Measurements from ENCODE around the gene DIS3L2. TPM values are rescaled to one million over a fixed set of nuclear protein-coding genes. Genes with fewer than 3 reads are reported as not detected.
A peak's percentile ranks its signal among the peaks of the same experiment; 100 is the strongest.

The DIS3L2 gene
- total RNA-seq, 2 experiments from 2014 or later = 40.2 to 43.4 TPM

- peaks cover 11% of the 10 kb centered on the region for H3K4me1 Mint-ChIP-seq
- POLR2A ChIA-PET = no interaction called here
These were observed 250.5 kb downstream of the DIS3L2 start for GRCh38 chr2:232211743-232212686.

GRCh38 chr2:232213176-232213575, 251.7 kb downstream of the DIS3L2 start:
- no peak overlapping the region for H3K27ac Mint-ChIP-seq
- peaks cover 14% of the 10 kb centered on the region for H3K36me3 Mint-ChIP-seq (ENCODE audit: low read depth)
- no peak overlapping the region for H3K4me3 Mint-ChIP-seq
- H3K4me1 Mint-ChIP-seq = peaks cover 11% of the 10 kb centered on the region
- no peaks in the 10 kb centered on the region for H3K9me3 Mint-ChIP-seq
- no peak for DNase-seq
- H3K27me3 Mint-ChIP-seq = no peaks in the 10 kb centered on the region
- ChIA-PET POLR2A (no interaction called here), CTCF (no interaction called here)

More at GRCh38 chr2:232211743-232212686, 250.5 kb downstream of the DIS3L2 start:
- Mint-ChIP-seq H3K27me3 (no peaks in the 10 kb centered on the region), H3K9me3 (no peaks in the 10 kb centered on the region), H3K27ac (no peak overlapping the region), H3K4me3 (no peak overlapping the region), H3K36me3 (ENCODE audit: low read depth) (peaks cover 14% of the 10 kb centered on the region)
- CTCF ChIA-PET = no interaction called here
- no peak for DNase-seq

- H3K36me3 Mint-ChIP-seq (ENCODE audit: low read depth) = peaks cover 14% of the 10 kb centered on the region
- no peak for DNase-seq
- CTCF ChIA-PET = no interaction called here
- peaks cover 17% of the 10 kb centered on the region for H3K4me1 Mint-ChIP-seq
- no peaks in the 10 kb centered on the region for H3K9me3 Mint-ChIP-seq
- no peak overlapping the region for H3K4me3 Mint-ChIP-seq
- no peak overlapping the region for H3K27ac Mint-ChIP-seq
- POLR2A ChIA-PET = no interaction called here
- no peaks in the 10 kb centered on the region for H3K27me3 Mint-ChIP-seq
These were observed 252.5 kb downstream of the DIS3L2 start for GRCh38 chr2:232214053-232214452.

GRCh38 chr2:232216028-232216427, 254.5 kb downstream of the DIS3L2 start:
- peaks cover 14% of the 10 kb centered on the region for H3K36me3 Mint-ChIP-seq (ENCODE audit: low read depth)
- H3K4me1 Mint-ChIP-seq = peaks cover 25% of the 10 kb centered on the region

GRCh38 chr2:232218778-232219495, 257.4 kb downstream of the DIS3L2 start:
- H3K4me3 Mint-ChIP-seq = no peak overlapping the region
- peaks cover 2% of the 10 kb centered on the region for H3K36me3 Mint-ChIP-seq (ENCODE audit: low read depth)
- peak overlapping the region; percentile 50 for H3K27ac Mint-ChIP-seq
- no peaks in the 10 kb centered on the region for H3K9me3 Mint-ChIP-seq
- POLR2A ChIA-PET = no interaction called here
- peaks cover 14% of the 10 kb centered on the region for H3K4me1 Mint-ChIP-seq
- CTCF ChIA-PET = no interaction called here
- no peak for DNase-seq
- H3K27me3 Mint-ChIP-seq = no peaks in the 10 kb centered on the region

More at GRCh38 chr2:232216028-232216427, 254.5 kb downstream of the DIS3L2 start:
- no peak for DNase-seq
- Mint-ChIP-seq H3K4me3 (no peak overlapping the region), H3K27ac (no peak overlapping the region), H3K27me3 (no peaks in the 10 kb centered on the region), H3K9me3 (no peaks in the 10 kb centered on the region)
- ChIA-PET POLR2A (no interaction called here), CTCF (no interaction called here)

GRCh38 chr2:232219496-232219870, 258.0 kb downstream of the DIS3L2 start:
- H3K4me1 Mint-ChIP-seq = peaks cover 14% of the 10 kb centered on the region
- DNase-seq = no peak
- ChIA-PET CTCF (no interaction called here), POLR2A (no interaction called here)
- H3K27me3 Mint-ChIP-seq = no peaks in the 10 kb centered on the region
- no peak overlapping the region for H3K4me3 Mint-ChIP-seq
- peaks cover 2% of the 10 kb centered on the region for H3K36me3 Mint-ChIP-seq (ENCODE audit: low read depth)
- H3K27ac Mint-ChIP-seq = no peak overlapping the region
- H3K9me3 Mint-ChIP-seq = no peaks in the 10 kb centered on the region

- H3K4me3 Mint-ChIP-seq = no peak overlapping the region
- H3K27ac Mint-ChIP-seq = no peak overlapping the region
- H3K27me3 Mint-ChIP-seq = no peaks in the 10 kb centered on the region
- CTCF ChIA-PET = no interaction called here
- no peak for DNase-seq
- POLR2A ChIA-PET = no interaction called here
- H3K36me3 Mint-ChIP-seq (ENCODE audit: low read depth) = peaks cover 2% of the 10 kb centered on the region
- H3K9me3 Mint-ChIP-seq = no peaks in the 10 kb centered on the region
- H3K4me1 Mint-ChIP-seq = peaks cover 14% of the 10 kb centered on the region
These were observed 258.4 kb downstream of the DIS3L2 start for GRCh38 chr2:232219932-232220331.

GRCh38 chr2:232225429-232225828, 263.9 kb downstream of the DIS3L2 start:
- DNase-seq = no peak
- no peaks in the 10 kb centered on the region for H3K4me1 Mint-ChIP-seq
- peaks cover 2% of the 10 kb centered on the region for H3K36me3 Mint-ChIP-seq (ENCODE audit: low read depth)
- H3K27me3 Mint-ChIP-seq = no peaks in the 10 kb centered on the region
- ChIA-PET POLR2A (no interaction called here), CTCF (no interaction called here)
- no peak overlapping the region for H3K27ac Mint-ChIP-seq
- no peak overlapping the region for H3K4me3 Mint-ChIP-seq
- H3K9me3 Mint-ChIP-seq = no peaks in the 10 kb centered on the region

GRCh38 chr2:232225895-232226294, 264.4 kb downstream of the DIS3L2 start:
- ChIA-PET POLR2A (no interaction called here), CTCF (no interaction called here)
- no peaks in the 10 kb centered on the region for H3K4me1 Mint-ChIP-seq

GRCh38 chr2:232228332-232228731, 266.8 kb downstream of the DIS3L2 start:
- POLR2A ChIA-PET = no interaction called here
- Mint-ChIP-seq H3K27me3 (no peaks in the 10 kb centered on the region), H3K27ac (no peak overlapping the region), H3K4me1 (peaks cover 15% of the 10 kb centered on the region), H3K9me3 (no peaks in the 10 kb centered on the region), H3K36me3 (ENCODE audit: low read depth) (no peaks in the 10 kb centered on the region), H3K4me3 (no peak overlapping the region)
- CTCF ChIA-PET = interaction anchor here (0.6 kb wide), 1 partner anchor 209 kb away, joined by 3 read pairs; no protein-coding TSS in a partner anchor
- no peak for DNase-seq

More at GRCh38 chr2:232225895-232226294, 264.4 kb downstream of the DIS3L2 start:
- Mint-ChIP-seq H3K27me3 (no peaks in the 10 kb centered on the region), H3K9me3 (no peaks in the 10 kb centered on the region), H3K27ac (no peak overlapping the region), H3K36me3 (ENCODE audit: low read depth) (peaks cover 2% of the 10 kb centered on the region), H3K4me3 (no peak overlapping the region)
- DNase-seq = no peak

- no peak overlapping the region for H3K4me3 Mint-ChIP-seq
- ChIA-PET POLR2A (no interaction called here), CTCF (interaction anchor here (0.6 to 1.4 kb wide), 2 partner anchors 60 to 208 kb away, joined by 3 to 4 read pairs; no protein-coding TSS in a partner anchor)
- H3K36me3 Mint-ChIP-seq (ENCODE audit: low read depth) = no peaks in the 10 kb centered on the region
- H3K4me1 Mint-ChIP-seq = peaks cover 17% of the 10 kb centered on the region
- no peaks in the 10 kb centered on the region for H3K27me3 Mint-ChIP-seq
- H3K9me3 Mint-ChIP-seq = no peaks in the 10 kb centered on the region
- DNase-seq = no peak
- no peak overlapping the region for H3K27ac Mint-ChIP-seq
These were observed 267.7 kb downstream of the DIS3L2 start for GRCh38 chr2:232228971-232229894.

GRCh38 chr2:232229911-232230310, 268.4 kb downstream of the DIS3L2 start:
- Mint-ChIP-seq H3K4me1 (peaks cover 17% of the 10 kb centered on the region), H3K27ac (no peak overlapping the region), H3K9me3 (no peaks in the 10 kb centered on the region), H3K27me3 (no peaks in the 10 kb centered on the region), H3K36me3 (ENCODE audit: low read depth) (no peaks in the 10 kb centered on the region), H3K4me3 (no peak overlapping the region)
- no peak for DNase-seq
- POLR2A ChIA-PET = no interaction called here
- CTCF ChIA-PET = interaction anchor here (1.4 kb wide), 1 partner anchor 61 kb away, joined by 4 read pairs; no protein-coding TSS in a partner anchor

All from activated CD4-positive, alpha-beta T cell treated with anti-CD3 and anti-CD28 coated beads, Interleukin-2, amount 10 ng/mL, durations not matched to agents 7 days and 5 days (primary cell).